ENCODE results near the gene PPP2R2C.

The PPP2R2C gene

DNA sequence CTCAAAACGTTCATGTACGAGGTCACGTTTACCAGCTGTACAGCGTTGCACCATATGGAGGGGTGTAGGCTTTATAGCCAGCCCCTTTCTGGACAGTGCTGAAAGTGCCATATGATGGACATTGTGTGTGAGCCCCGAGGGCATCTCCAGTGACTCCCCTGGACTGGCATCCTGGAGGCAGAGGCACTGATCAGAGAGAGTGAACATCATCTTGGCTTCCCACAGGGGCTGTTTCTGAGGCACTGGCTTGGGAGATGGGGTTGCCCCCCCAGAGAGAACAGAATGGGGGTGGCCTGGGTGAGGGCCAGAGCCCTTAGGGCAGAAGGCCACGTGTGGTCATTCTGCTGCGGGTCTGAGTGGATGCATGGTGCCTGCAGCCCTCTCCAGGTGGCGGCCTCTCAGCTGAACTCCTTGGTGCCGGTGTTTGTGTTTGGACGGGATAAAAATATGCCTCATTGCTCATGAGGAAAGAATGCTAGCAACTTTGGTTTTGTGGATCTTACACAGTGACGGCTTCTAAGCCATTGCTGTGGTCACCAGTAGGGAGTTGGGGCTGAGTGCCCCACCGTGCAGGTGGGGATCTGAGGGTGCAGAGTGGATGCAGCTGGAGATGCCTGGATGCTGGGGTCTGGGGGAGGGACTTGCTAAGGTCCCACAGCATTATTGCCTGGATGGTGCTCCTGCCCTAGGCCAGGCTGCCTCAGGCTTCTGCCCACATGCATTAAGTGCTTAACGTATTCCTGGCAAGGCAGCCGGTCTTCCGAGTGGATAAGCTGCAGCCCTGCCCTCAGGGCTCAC, 199.4 kb downstream of the PPP2R2C start:
- TF ChIP-seq, protein P1, sequence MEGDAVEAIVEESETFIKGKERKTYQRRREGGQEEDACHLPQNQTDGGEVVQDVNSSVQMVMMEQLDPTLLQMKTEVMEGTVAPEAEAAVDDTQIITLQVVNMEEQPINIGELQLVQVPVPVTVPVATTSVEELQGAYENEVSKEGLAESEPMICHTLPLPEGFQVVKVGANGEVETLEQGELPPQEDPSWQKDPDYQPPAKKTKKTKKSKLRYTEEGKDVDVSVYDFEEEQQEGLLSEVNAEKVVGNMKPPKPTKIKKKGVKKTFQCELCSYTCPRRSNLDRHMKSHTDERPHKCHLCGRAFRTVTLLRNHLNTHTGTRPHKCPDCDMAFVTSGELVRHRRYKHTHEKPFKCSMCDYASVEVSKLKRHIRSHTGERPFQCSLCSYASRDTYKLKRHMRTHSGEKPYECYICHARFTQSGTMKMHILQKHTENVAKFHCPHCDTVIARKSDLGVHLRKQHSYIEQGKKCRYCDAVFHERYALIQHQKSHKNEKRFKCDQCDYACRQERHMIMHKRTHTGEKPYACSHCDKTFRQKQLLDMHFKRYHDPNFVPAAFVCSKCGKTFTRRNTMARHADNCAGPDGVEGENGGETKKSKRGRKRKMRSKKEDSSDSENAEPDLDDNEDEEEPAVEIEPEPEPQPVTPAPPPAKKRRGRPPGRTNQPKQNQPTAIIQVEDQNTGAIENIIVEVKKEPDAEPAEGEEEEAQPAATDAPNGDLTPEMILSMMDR (IDR thresholded peaks at IDR 0.05; ENCODE audit: extremely low read depth, insufficient read depth, missing control alignments): no peak
- in situ Hi-C loops (cut with MboI; ENCODE audit: low pct_unique_long_range_greater_than_20kb, low sequenced_read_pairs, unreplicated experiment): no loop called here
- DNase-seq (ENCODE audit: low spot score): no peak

- DNase-seq (ENCODE audit: low spot score): no peak
- TF ChIP-seq, protein P1 (IDR thresholded peaks at IDR 0.05; ENCODE audit: extremely low read depth, insufficient read depth, missing control alignments): no peak
Measured at GRCh38 chr4:6271701-6272465, 200.5 kb downstream of the PPP2R2C start.

GRCh38 chr4:6271206-6271605, 201.2 kb downstream of the PPP2R2C start:
- TF ChIP-seq, protein P1 (IDR thresholded peaks at IDR 0.05; ENCODE audit: extremely low read depth, insufficient read depth, missing control alignments): no peak

More at GRCh38 chr4:6271701-6272465, 200.5 kb downstream of the PPP2R2C start:
- in situ Hi-C loops (cut with MboI; ENCODE audit: low pct_unique_long_range_greater_than_20kb, low sequenced_read_pairs, unreplicated experiment): no loop called here

GRCh38 chr4:6270636-6271121, 201.7 kb downstream of the PPP2R2C start:
- in situ Hi-C loops (cut with MboI; ENCODE audit: low pct_unique_long_range_greater_than_20kb, low sequenced_read_pairs, unreplicated experiment): no loop called here

More at GRCh38 chr4:6271206-6271605, 201.2 kb downstream of the PPP2R2C start:
- in situ Hi-C loops (cut with MboI; ENCODE audit: low pct_unique_long_range_greater_than_20kb, low sequenced_read_pairs, unreplicated experiment): no loop called here
- no peak for DNase-seq (ENCODE audit: low spot score)

More at GRCh38 chr4:6270636-6271121, 201.7 kb downstream of the PPP2R2C start:
- DNase-seq (ENCODE audit: low spot score): no peak
- TF ChIP-seq, protein P1 (IDR thresholded peaks at IDR 0.05; ENCODE audit: extremely low read depth, insufficient read depth, missing control alignments): no peak

All from GM13977 (cell line).